H1 (cell line): ENCODE results near the gene FLVCR2. TPM values are rescaled to one million over a fixed set of nuclear protein-coding genes. Genes with fewer than 3 reads are reported as not detected.
A peak's percentile ranks its signal among the peaks of the same experiment; 100 is the strongest.

Experiments
- CTCF ChIA-PET: fragments of 300-600 bp; sonication (Branson Sonifier 250); formaldehyde crosslinking; loops from one replicate; lab custom pipeline; 2021; ENCODE audit not compliant: partially characterized antibody; lab: Charles Lee
- POLR2A ChIA-PET: fragments of 300-600 bp; sonication (Branson Sonifier 250); formaldehyde crosslinking; loops from one replicate; lab custom pipeline; 2021; ENCODE audit warnings: inconsistent platforms; ENCODE audit not compliant: partially characterized antibody; lab: Charles Lee
- DNase-seq, 2 experiments: peaks; one replicate each; pipeline versions ENCODE4 v3.0.0 to v3.0.0-alpha.2; 2010 to 2022; ENCODE audit warnings: low spot score in 2 of 2, low read depth in 1 of 2, mixed read lengths in 1 of 2
- FAIRE-seq: peaks from 2 replicates; lab custom pipeline; 2011; peaks lifted over from hg19 to GRCh38; lab: Jason Lieb, UNC
- H2AFZ ChIP-seq: 2 replicates; pipeline ENCODE4 v1.8.1; 2012; ENCODE audit warnings: low read length, inconsistent platforms
- H2AK5ac ChIP-seq: 2 replicates; pipeline ENCODE4 v1.6.1; 2013; ENCODE audit warnings: low read depth, low read length
- H2BK120ac ChIP-seq: replicated peaks from 2 replicates; pipeline ENCODE3; 2013; ENCODE audit warnings: low read depth, low read length, inconsistent platforms
- H2BK12ac ChIP-seq: 2 replicates; pipeline ENCODE4 v1.6.1; 2013; ENCODE audit warnings: low read depth, low read length
- H2BK15ac ChIP-seq: 2 replicates; pipeline ENCODE4 v1.6.1; 2013; ENCODE audit warnings: low read length
- H2BK20ac ChIP-seq: 2 replicates; pipeline ENCODE4 v1.6.1; 2013; ENCODE audit warnings: low read length
- H2BK5ac ChIP-seq: 2 replicates; pipeline ENCODE4 v1.6.1; 2013; ENCODE audit warnings: low read depth, low read length
- H3K14ac ChIP-seq: 2 replicates; pipeline ENCODE4 v1.6.1; 2013; ENCODE audit warnings: inconsistent platforms; ENCODE audit not compliant: insufficient read length
- H3K18ac ChIP-seq: 2 replicates; pipeline ENCODE4 v1.6.1; 2013; ENCODE audit warnings: low read length; ENCODE audit errors: extremely low read depth
- H3K23ac ChIP-seq: 2 replicates; pipeline ENCODE4 v1.6.1; 2013; ENCODE audit warnings: inconsistent platforms; ENCODE audit not compliant: insufficient read length
- H3K23me2 ChIP-seq: 2 replicates; pipeline ENCODE4 v1.6.1; 2013; ENCODE audit warnings: low read depth, low read length
- H3K27ac ChIP-seq: 2 replicates; pipeline ENCODE4 v1.6.1; 2011; ENCODE audit warnings: low read depth, low read length, inconsistent platforms
- H3K27me3 ChIP-seq, 4 experiments: replicated peaks in 1 of 4; 1 replicate in 1 of 4; 2 replicates in 3 of 4; pipeline versions ENCODE4 v1.6.1 to v1.8.1; 2011 to 2013; ENCODE audit warnings: low read length in 3 of 4, mild to moderate bottlenecking in 3 of 4, inconsistent platforms in 2 of 4, mixed read lengths in 2 of 4, moderate library complexity in 1 of 4; ENCODE audit not compliant: control insufficient read depth in 3 of 4, insufficient read depth in 3 of 4; ENCODE audit errors: extremely low read depth in 1 of 4
- H3K36me3 ChIP-seq, 4 experiments: 2 replicates each; pipeline versions ENCODE4 v1.6.1 to v1.8.1; 2011 to 2013; ENCODE audit warnings: mild to moderate bottlenecking in 4 of 4, low read length in 3 of 4, moderate library complexity in 2 of 4, control low read depth in 1 of 4, inconsistent platforms in 1 of 4; ENCODE audit not compliant: insufficient read depth in 4 of 4, control insufficient read depth in 2 of 4
- H3K4ac ChIP-seq: replicated peaks from 2 replicates; pipeline ENCODE3; 2013; ENCODE audit warnings: low read length, low read depth, mixed read lengths, inconsistent platforms; ENCODE audit not compliant: insufficient read length
- H3K4me1 ChIP-seq, 4 experiments: replicated peaks in 1 of 4; 1 replicate in 1 of 4; 2 replicates in 3 of 4; pipeline versions ENCODE4 v1.6.1 to v1.8.1; 2011 to 2013; ENCODE audit warnings: low read length in 3 of 4, inconsistent platforms in 2 of 4, mixed read lengths in 1 of 4; ENCODE audit not compliant: insufficient read depth in 4 of 4, control insufficient read depth in 3 of 4
- H3K4me2 ChIP-seq, 2 experiments: 2 replicates each; pipeline versions ENCODE4 v1.6.1 to v1.8.1; 2011 to 2013; ENCODE audit warnings: low read depth in 2 of 2, low read length in 2 of 2, control low read depth in 1 of 2, inconsistent platforms in 1 of 2, mild to moderate bottlenecking in 1 of 2; ENCODE audit not compliant: insufficient read depth in 1 of 2
- H3K4me3 ChIP-seq, 4 experiments: fragments of 200-600, 300-600 bp in 1 of 4; sonication (generic), shearing (Covaris generic), sonication (Bioruptor Twin) in 1 of 4; 2 replicates each; pipeline versions ENCODE4 v1.5.1 to v1.8.1; 2011 to 2016; ENCODE audit warnings: low read length in 4 of 4, low read depth in 3 of 4, control low read depth in 2 of 4, inconsistent platforms in 2 of 4, mild to moderate bottlenecking in 2 of 4, mixed read lengths in 1 of 4, moderate library complexity in 1 of 4; ENCODE audit not compliant: insufficient read depth in 2 of 4; ENCODE audit errors: extremely low read depth in 1 of 4
- H3K56ac ChIP-seq: replicated peaks from 2 replicates; pipeline ENCODE3; 2013; ENCODE audit warnings: low read depth, mild to moderate bottlenecking, mixed read lengths, low read length, inconsistent platforms; ENCODE audit not compliant: insufficient read length
- H3K79me1 ChIP-seq: 2 replicates; pipeline ENCODE4 v1.6.1; 2013; ENCODE audit warnings: low read depth, low read length, control low read depth
- H3K79me2 ChIP-seq, 2 experiments: 2 replicates each; pipeline versions ENCODE4 v1.6.1 to v1.8.1; 2012 to 2013; ENCODE audit warnings: low read length in 2 of 2, mild to moderate bottlenecking in 2 of 2, inconsistent platforms in 1 of 2; ENCODE audit not compliant: insufficient read depth in 2 of 2, control insufficient read depth in 1 of 2
- H3K9ac ChIP-seq, 4 experiments: replicated peaks in 1 of 4; 1 replicate in 1 of 4; 2 replicates in 3 of 4; pipeline versions ENCODE4 v1.6.1 to v1.8.1; 2011 to 2013; ENCODE audit warnings: low read depth in 3 of 4, low read length in 3 of 4, control low read depth in 2 of 4, mild to moderate bottlenecking in 2 of 4, moderate library complexity in 2 of 4, inconsistent platforms in 1 of 4; ENCODE audit errors: extremely low read depth in 1 of 4
- H3K9me3 ChIP-seq, 2 experiments: 2 replicates each; pipeline versions ENCODE4 v1.6.1 to v1.8.1; 2012 to 2013; ENCODE audit warnings: mild to moderate bottlenecking in 2 of 2, moderate library complexity in 2 of 2, control low read depth in 1 of 2, inconsistent platforms in 1 of 2, low read depth in 1 of 2, low read length in 1 of 2, mixed read lengths in 1 of 2; ENCODE audit not compliant: insufficient read depth in 2 of 2
- H4K20me1 ChIP-seq, 2 experiments: replicated peaks in 1 of 2; 2 replicates each; pipeline versions ENCODE3 to v1.8.1; 2011 to 2013; ENCODE audit warnings: inconsistent platforms in 2 of 2, low read length in 2 of 2, mild to moderate bottlenecking in 1 of 2; ENCODE audit not compliant: insufficient read depth in 2 of 2, control insufficient read depth in 1 of 2
- H4K5ac ChIP-seq: 2 replicates; pipeline ENCODE4 v1.6.1; 2013; ENCODE audit warnings: low read length, low read depth, mixed read lengths, inconsistent platforms; ENCODE audit not compliant: insufficient read length
- H4K8ac ChIP-seq: 2 replicates; pipeline ENCODE4 v1.8.0; 2013; ENCODE audit warnings: mild to moderate bottlenecking, moderate library complexity, low read length, inconsistent platforms; ENCODE audit not compliant: insufficient read depth; ENCODE audit errors: extremely low read depth
- H4K91ac ChIP-seq: replicated peaks from 2 replicates; pipeline ENCODE3; 2013; ENCODE audit warnings: low read length, mixed read lengths, inconsistent platforms; ENCODE audit not compliant: insufficient read length
- CBX8 ChIP-seq: fragments of 300-800, 300-1000 bp; sonication (generic); IDR thresholded peaks from 2 replicates; pipeline ENCODE4 v1.7.1; 2016; ENCODE audit warnings: low read depth, low read length, borderline replicate concordance
- RAD21 ChIP-seq, 2 experiments: IDR thresholded peaks in 1 of 2; conservative IDR thresholded peaks in 1 of 2; 2 replicates each; pipeline ENCODE4 v1.6.1; 2011; ENCODE audit warnings: low read depth in 2 of 2, low read length in 2 of 2, improper control_type of control experiment in 1 of 2, inconsistent platforms in 1 of 2, mild to moderate bottlenecking in 1 of 2, moderate library complexity in 1 of 2
- SAP30 ChIP-seq: fragments of 300-600 bp; sonication (generic); IDR thresholded peaks from 2 replicates; pipeline ENCODE4 v1.7.1; 2012; ENCODE audit warnings: low read length, moderate library complexity, mild to moderate bottlenecking, inconsistent platforms; ENCODE audit not compliant: insufficient read depth, insufficient replicate concordance
- TAF1 ChIP-seq: IDR thresholded peaks from 2 replicates; pipeline ENCODE4 v1.6.1; 2011; ENCODE audit warnings: mild to moderate bottlenecking, low read depth, low read length
- WGBS, 2 experiments: shearing (Covaris generic) in 1 of 2; methylation state at CpG; one replicate each; pipeline versions ENCODE4 v1.1.6 to v1.1.7; 2013 to 2015; ENCODE audit warnings: low lambda C conversion rate in 2 of 2, mixed read lengths in 2 of 2, inconsistent platforms in 1 of 2, low coverage in 1 of 2, missing lambda C conversion rate in 1 of 2; ENCODE audit not compliant: insufficient replicate concordance in 2 of 2, insufficient coverage in 1 of 2, insufficient read length in 1 of 2; ENCODE audit errors: extremely low coverage in 1 of 2, missing lambda C conversion rate in 1 of 2; 5-methylcytosine and 5-hydroxymethylcytosine counted together
- polyA plus RNA-seq, 7 experiments: library from polyadenylated mRNA; depleted of rRNA in 3 of 7; stranded (reverse) in 5 of 7; unstranded in 2 of 7; fragments of >200 nt in 5 of 7; fragments of 200-250 nt in 2 of 7; gene quantifications; 1 replicate in 5 of 7; 2 replicates in 1 of 7; 4 replicates in 1 of 7; pipeline versions ENCODE4 v1.2.1 to v1.2.3, GENCODE V29; 2011 to 2013; ENCODE audit warnings: missing spikeins in 2 of 7, mixed read lengths in 2 of 7
- total RNA-seq: library from RNA; stranded (reverse); fragmentation: NEBNext Ultra II Directional; extraction: Animal tissue kit (Norgen Biotek cat#: 25700); gene quantifications from 2 replicates; pipeline ENCODE4 v1.2.1, GENCODE V29; 2021
- TF ChIP-seq, protein P1 (sequence below), 3 experiments: IDR thresholded peaks; 1 replicate in 2 of 3; 2 replicates in 1 of 3; pipeline versions ENCODE4 v1.5.1 to v1.6.1; 2011; ENCODE audit warnings: low read length in 3 of 3, mild to moderate bottlenecking in 3 of 3, inconsistent platforms in 2 of 3, low read depth in 1 of 3, moderate library complexity in 1 of 3; ENCODE audit not compliant: insufficient read depth in 1 of 3; ENCODE audit errors: control extremely low read depth in 1 of 3
- TF ChIP-seq, protein P2 (sequence below): IDR thresholded peaks from 2 replicates; pipeline ENCODE4 v1.6.1; 2011; ENCODE audit warnings: low read length, improper control_type of control experiment

FLVCR2 gene
- total and polyA plus RNA-seq, 2 of the 8 experiments (the other 6 are each of a cell fraction or from before 2014, with no cell fraction given): 7.1 to 8.2 TPM

DNA sequence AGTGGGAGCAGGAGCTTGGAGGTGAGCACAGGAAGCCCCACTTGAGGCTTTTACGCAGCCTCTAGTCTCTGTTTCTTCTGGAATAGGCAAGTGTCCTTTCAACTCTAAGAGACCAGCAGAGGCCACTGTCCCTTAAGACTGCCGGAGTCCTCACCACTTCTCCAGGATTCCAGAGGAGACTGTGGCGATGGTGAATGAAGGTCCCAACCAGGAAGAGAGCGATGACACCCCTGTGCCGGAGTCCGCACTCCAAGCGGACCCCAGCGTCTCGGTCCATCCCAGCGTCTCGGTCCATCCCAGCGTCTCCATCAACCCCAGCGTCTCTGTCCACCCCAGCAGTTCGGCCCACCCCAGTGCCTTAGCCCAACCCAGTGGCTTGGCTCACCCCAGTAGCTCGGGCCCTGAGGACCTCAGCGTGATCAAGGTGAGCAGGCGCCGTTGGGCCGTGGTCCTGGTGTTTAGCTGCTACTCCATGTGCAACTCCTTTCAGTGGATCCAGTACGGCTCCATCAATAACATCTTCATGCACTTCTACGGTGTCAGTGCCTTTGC is 442 bp downstream of the FLVCR2 start:
- H2BK5ac ChIP-seq: peak overlapping the region; percentile 30; the same call in 1 of the 2 replicates
- no peak overlapping the region for H3K4ac ChIP-seq
- H3K4me3 ChIP-seq: peak overlapping the region; percentile 46 to 83 (median 70)
- H3K4me1 ChIP-seq: peaks cover 0 to 13% (median 4%) of the 10 kb centered on the region in 4 experiments; a peak in 4 of 7 replicates
- POLR2A ChIA-PET: interaction anchor here (1.0 to 3.3 kb wide), 7 partner anchors 8 to 91 kb away, joined by 3 to 22 read pairs (median 4); partner anchors contain the start of genes ERG28 and TTLL5
- H2BK120ac ChIP-seq: no peak overlapping the region
- H3K27me3 ChIP-seq: peaks cover 0 to 8% (median 5%) of the 10 kb centered on the region in 4 experiments; a peak in 6 of 7 replicates
- H4K91ac ChIP-seq: peak overlapping the region; percentile 39
- H4K8ac ChIP-seq: no peak overlapping the region; the same call in 1 of the 2 replicates
- H3K36me3 ChIP-seq: no peaks in the 10 kb centered on the region
- no peak overlapping the region for H2AK5ac ChIP-seq
- H3K9me3 ChIP-seq: no peaks in the 10 kb centered on the region
- no peaks in the 10 kb centered on the region for H3K79me1 ChIP-seq
- DNase-seq: no peak
- H2BK12ac ChIP-seq: peak overlapping the region; percentile 85; the same call in 1 of the 2 replicates
- no peak for FAIRE-seq
- peak overlapping the region; percentile 42; the same call in 1 of the 2 replicates for H3K18ac ChIP-seq
- no peaks in the 10 kb centered on the region for H4K20me1 ChIP-seq
- WGBS, 2 experiments: 58% methylated on average over 21 of the region's 21 CpGs; no CpG with 5 or more reads in 1 of the 2 experiments
- peak overlapping the region; percentile 5; the same call in 1 of the 2 replicates for H2AFZ ChIP-seq
- H3K9ac ChIP-seq: no peak overlapping the region; a peak in 1 of 7 replicates
- no peak overlapping the region; the same call in 1 of the 2 replicates for H2BK20ac ChIP-seq
- H3K23ac ChIP-seq: no peak overlapping the region
- H3K14ac ChIP-seq: no peak overlapping the region
- H2BK15ac ChIP-seq: peak overlapping the region; percentile 76; the same call in 1 of the 2 replicates
- peak overlapping the region; percentile 46 for H3K56ac ChIP-seq
- peak overlapping the region; percentile 54 to 92 for H3K4me2 ChIP-seq
- peaks cover 15% of the 10 kb centered on the region; the same call in 1 of the 2 replicates for H3K23me2 ChIP-seq
- H3K79me2 ChIP-seq: no peaks in the 10 kb centered on the region
- no peak overlapping the region for H4K5ac ChIP-seq
- CTCF ChIA-PET: interaction anchor here (0.7 to 19.5 kb wide), 16 partner anchors 9 to 401 kb away, joined by 3 to 348 read pairs (median 10); partner anchors contain the start of genes ERG28 and TTLL5
- H3K27ac ChIP-seq: no peak overlapping the region
- TF ChIP-seq RAD21 (IDR thresholded peaks at IDR 0.05 in 1 of 2, conservative IDR thresholded peaks at IDR 0.05 in 1 of 2; ENCODE audit: low read depth in 2 of 2, low read length in 2 of 2) (peak; percentile 40 to 47; a peak in 3 of 4 replicates), SAP30 (no peak), CBX8 (no peak), TAF1 (0 out of 2 replicates have a peak, but pooled peaks have one; percentile 3)
- TF ChIP-seq, protein P1, sequence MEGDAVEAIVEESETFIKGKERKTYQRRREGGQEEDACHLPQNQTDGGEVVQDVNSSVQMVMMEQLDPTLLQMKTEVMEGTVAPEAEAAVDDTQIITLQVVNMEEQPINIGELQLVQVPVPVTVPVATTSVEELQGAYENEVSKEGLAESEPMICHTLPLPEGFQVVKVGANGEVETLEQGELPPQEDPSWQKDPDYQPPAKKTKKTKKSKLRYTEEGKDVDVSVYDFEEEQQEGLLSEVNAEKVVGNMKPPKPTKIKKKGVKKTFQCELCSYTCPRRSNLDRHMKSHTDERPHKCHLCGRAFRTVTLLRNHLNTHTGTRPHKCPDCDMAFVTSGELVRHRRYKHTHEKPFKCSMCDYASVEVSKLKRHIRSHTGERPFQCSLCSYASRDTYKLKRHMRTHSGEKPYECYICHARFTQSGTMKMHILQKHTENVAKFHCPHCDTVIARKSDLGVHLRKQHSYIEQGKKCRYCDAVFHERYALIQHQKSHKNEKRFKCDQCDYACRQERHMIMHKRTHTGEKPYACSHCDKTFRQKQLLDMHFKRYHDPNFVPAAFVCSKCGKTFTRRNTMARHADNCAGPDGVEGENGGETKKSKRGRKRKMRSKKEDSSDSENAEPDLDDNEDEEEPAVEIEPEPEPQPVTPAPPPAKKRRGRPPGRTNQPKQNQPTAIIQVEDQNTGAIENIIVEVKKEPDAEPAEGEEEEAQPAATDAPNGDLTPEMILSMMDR (IDR thresholded peaks at IDR 0.05; ENCODE audit: control extremely low read depth in 1 of 3, insufficient read depth in 1 of 3, low read depth in 1 of 3, low read length in 3 of 3): peak in 2 of 3 experiments; percentile 21 to 30; a peak in 2 of 4 replicates
- TF ChIP-seq, protein P2, sequence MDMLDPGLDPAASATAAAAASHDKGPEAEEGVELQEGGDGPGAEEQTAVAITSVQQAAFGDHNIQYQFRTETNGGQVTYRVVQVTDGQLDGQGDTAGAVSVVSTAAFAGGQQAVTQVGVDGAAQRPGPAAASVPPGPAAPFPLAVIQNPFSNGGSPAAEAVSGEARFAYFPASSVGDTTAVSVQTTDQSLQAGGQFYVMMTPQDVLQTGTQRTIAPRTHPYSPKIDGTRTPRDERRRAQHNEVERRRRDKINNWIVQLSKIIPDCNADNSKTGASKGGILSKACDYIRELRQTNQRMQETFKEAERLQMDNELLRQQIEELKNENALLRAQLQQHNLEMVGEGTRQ: no peak
